SH-SY5Y (cell line): ENCODE results near the gene ILRUN.

ENCODE experiments used
- GATA2 ChIP-seq: IDR thresholded peaks from 2 replicates; pipeline ENCODE4 v1.6.1; 2011; ENCODE audit warnings: mild to moderate bottlenecking, low read depth, low read length
- GATA3 ChIP-seq: IDR thresholded peaks from 2 replicates; pipeline ENCODE4 v1.6.1; 2011; ENCODE audit warnings: low read depth, mild to moderate bottlenecking, low read length, moderate library complexity

- no peak for TF ChIP-seq GATA3
- TF ChIP-seq GATA2 = no peak
Measured at GRCh38 chr6:34714663-34715062, 18.1 kb upstream of the ILRUN start.
